ENCODE results near the gene BAHCC1.
"Not testable (repeated sequence)": the region's sequence is repeated elsewhere in the genome, so short reads cannot be mapped to it uniquely, and the experiment has no call there.

BAHCC1 gene

DNA sequence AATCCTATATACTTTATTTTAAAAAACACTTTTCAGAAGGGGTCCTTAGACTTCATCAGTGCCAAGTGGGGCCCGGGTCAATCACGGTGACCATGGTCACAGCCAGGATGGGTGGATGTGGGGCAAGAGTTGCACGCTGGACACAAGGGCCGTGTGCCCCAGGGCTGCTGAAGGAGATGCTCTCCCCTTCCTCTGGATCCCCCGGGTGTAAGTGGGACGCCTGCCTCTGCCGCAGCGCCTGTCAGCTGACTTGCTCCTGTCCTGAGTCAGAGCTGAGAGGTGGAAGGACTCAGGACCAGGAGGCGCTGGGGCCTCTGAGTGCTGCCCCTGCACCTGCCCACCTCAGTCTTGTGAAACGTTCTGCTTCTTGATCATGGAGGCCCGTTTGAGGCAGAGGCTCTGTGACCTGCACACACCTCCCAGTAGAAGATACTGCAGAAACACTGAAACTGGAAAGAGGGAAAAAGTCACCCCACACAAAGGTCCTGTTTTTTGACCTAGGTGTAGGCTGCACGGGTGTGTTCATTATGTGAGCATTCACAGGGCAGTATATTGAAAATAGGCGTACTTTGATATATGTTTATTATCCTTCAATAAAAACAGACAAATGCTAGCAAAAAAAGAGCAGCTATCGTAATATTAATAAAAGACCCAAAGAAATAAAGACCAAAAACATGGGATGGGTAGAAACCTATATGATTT is 40.9 kb upstream of the BAHCC1 start:
- TF ChIP-seq TAF1 (IDR thresholded peaks at IDR 0.05; ENCODE audit: borderline replicate concordance, low read depth, low read length) (no peak), POLR2AphosphoS5 (IDR thresholded peaks at IDR 0.05; ENCODE audit: low read depth, low read length) (no peak), POLR2A (IDR thresholded peaks at IDR 0.05; ENCODE audit: low read depth, low read length) (no peak)

DNA sequence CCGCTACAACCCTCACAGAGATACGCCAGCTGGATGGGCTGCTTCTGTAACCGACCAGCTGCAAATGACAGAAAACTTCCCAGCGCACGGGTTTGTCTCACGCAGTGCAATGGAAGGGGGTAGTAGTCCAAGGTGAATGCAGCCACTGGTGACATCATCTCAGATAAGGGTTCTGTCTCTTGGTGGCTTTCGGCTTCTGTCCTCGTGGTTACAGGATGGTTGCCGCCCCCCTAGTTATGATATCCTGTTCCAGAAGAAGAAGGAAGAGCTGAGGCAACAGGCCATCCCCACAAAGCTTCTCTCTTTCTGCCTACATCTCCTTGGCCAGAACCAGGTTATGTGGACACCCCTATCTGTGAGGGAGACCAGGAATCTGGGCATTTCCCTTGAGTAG is 40.3 kb upstream of the BAHCC1 start:
- no peak for TF ChIP-seq POLR2A (IDR thresholded peaks at IDR 0.05; ENCODE audit: low read depth, low read length)
- TF ChIP-seq TAF1 (IDR thresholded peaks at IDR 0.05; ENCODE audit: borderline replicate concordance, low read depth, low read length), result no peak
- no peak for TF ChIP-seq POLR2AphosphoS5 (IDR thresholded peaks at IDR 0.05; ENCODE audit: low read depth, low read length)
- DNase-seq (ENCODE audit: insufficient read length) (no peak), FAIRE-seq (no peak)

More for the DNA sequence above, 40.9 kb upstream of the BAHCC1 start:
- no peak for DNase-seq (ENCODE audit: insufficient read length)
- FAIRE-seq, result no peak

DNA sequence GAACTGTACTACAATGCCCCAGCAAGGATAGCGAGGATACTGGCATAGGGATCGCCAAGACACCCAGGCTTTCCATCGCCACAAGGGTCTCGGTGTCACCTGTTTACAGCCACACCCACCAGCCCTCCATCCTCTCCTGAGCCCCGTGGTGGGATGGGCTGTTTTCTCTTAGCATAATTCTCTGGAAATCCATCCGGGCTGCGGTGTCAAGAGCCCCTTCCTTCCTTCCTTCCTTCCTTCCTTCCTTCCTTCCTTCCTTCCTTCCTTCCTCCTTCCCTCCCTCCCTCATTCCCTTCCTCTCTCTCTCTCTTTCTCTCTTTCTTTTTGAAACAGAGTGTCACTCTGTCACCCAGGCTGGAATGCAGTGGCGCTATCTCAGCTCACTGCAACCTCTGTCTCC is 36.0 kb upstream of the BAHCC1 start:
- no peak for FAIRE-seq
- no peak for TF ChIP-seq POLR2AphosphoS5 (IDR thresholded peaks at IDR 0.05; ENCODE audit: low read depth, low read length)
- TF ChIP-seq POLR2A (IDR thresholded peaks at IDR 0.05; ENCODE audit: low read depth, low read length), result no peak
- TF ChIP-seq TAF1 (IDR thresholded peaks at IDR 0.05; ENCODE audit: borderline replicate concordance, low read depth, low read length), result no peak
- no peak for DNase-seq (ENCODE audit: insufficient read length)

DNA sequence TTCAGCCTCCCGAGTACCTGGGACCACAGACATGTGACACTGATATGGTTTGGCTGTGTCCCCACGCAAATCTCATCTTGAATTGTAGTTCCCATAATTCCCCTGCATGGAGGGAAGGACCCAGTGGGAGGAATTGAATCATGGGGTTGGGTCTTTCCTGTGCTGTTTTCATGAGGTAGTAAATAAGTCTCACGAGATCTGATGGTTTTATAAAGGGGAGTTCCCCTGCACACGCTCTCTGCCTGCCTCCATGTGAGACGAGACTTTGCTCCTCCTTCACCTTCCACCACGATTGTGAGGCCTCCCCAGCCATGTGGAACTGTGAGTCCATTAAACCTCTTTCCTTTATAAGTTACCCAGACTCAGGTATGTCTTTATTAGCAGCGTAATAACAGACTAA is 33.3 kb upstream of the BAHCC1 start:
- FAIRE-seq; DNase-seq (ENCODE audit: insufficient read length): not testable (repeated sequence)

DNA sequence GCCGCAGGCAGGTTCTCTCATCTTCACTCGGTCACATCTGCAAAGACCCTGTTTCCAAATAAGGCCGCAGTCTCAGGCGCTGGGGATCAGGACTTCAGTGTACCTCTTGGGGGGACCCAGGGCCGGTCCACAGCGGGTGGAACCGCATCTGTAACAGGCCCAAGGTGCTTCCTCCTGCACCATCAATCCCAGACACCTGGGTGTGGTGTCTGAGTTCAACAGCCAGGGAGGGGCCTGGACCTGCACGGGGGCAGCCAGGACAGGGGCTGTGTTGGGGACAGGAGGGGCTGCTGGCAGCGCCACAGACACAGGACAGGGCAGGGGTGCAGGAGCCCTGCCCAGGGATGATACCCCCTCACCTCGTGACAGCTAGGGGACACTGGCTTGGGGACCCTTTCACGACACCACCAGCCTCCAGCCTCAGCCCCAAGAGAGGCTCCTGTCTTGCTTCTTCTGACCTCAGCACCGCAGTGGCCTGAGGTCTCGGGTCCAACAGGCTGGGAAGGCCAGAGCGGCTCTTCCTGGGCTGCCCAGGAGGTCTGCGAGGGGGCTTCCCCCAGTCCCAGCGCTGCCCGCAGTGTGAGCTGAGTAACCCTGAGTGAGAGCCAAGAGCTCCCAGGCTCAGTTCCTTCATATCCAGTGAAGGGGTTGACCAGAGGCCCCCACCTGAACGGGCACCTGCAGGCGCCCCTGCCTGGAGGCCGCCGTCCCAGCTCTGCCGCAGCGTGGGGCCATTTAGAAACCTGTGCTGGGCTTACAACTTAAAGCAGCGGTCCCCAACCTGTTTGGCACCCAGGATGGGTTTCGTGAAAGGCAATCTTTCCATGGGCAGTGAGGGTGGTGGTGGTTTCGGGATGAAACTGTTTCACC is 30.7 kb upstream of the BAHCC1 start:
- DNase-seq (ENCODE audit: insufficient read length), result no peak
- TF ChIP-seq POLR2AphosphoS5 (IDR thresholded peaks at IDR 0.05; ENCODE audit: low read depth, low read length) (no peak), POLR2A (IDR thresholded peaks at IDR 0.05; ENCODE audit: low read depth, low read length) (no peak), TAF1 (IDR thresholded peaks at IDR 0.05; ENCODE audit: borderline replicate concordance, low read depth, low read length) (no peak)
- FAIRE-seq, result no peak

DNA sequence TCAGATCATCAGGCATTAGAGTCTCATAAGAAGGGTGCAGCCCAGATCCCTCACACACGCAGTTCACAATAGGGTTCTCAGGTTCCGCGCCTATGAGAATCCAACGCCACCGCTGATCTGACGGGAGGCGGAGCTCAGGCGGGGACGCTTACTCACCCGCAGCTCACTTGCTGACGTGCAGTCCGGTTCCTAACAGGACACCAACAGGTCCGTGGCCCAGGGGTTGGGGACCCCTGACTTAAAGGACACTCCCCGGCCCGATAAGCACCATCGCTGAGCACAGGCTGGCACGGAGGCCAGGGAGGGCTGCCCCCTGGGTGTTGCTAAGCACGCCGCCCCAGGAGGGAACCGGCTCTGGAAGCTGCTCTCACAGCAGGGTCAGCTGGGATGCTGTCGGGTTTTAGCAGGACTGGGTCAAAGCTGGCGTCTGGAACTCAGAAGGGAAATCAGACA is 30.1 kb upstream of the BAHCC1 start:
- FAIRE-seq (no peak), DNase-seq (ENCODE audit: insufficient read length) (no peak)

DNA sequence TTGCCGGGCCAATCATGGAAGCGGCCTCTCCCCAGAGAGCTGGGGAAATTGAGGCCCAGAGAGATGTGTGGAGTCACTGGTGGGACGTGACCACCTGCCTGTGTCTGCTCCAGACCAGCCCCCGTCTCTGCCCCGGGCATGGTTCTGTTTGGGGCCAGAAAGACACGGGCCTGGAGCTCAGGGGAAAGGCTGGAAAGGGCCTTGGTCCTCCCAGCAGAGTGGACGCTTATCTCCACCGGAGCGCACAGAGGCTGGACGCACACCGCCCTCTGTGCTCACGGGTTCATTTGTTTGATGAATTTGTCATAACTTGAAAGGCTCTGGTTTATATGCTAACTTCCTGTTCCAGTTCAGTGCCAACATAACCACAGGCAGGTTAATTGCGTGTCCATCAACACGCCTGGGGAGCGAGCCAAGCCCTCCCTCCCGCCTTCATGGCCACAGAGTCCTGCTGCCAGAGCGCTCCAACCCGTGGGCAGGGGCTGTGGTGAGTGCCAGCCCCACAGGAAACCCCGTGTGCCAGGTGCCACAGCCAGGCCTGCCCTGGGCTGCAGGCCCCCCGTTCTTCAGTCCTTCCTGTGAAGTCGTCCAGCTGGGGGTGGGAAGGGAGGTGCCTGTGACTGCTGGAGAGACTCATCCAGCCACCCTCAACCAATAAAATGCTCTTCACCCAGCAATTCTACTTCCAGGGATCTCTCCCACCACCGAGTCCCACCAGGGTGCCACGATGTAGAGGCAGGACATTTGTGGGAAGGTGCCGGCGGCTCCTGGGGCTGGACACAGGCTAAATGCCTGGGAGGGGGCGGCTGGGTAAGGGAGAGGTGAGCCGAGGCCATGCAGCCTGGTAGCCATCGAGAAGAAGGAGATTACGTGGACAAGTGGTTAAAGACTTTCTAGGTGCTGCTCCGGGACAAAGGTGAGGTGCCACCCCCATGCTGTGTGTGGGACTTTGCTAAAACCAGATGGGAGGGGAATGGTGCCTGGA is 29.4 kb upstream of the BAHCC1 start:
- no peak for FAIRE-seq
- no peak for DNase-seq (ENCODE audit: insufficient read length)
- TF ChIP-seq TAF1 (IDR thresholded peaks at IDR 0.05; ENCODE audit: borderline replicate concordance, low read depth, low read length) (no peak), POLR2A (IDR thresholded peaks at IDR 0.05; ENCODE audit: low read depth, low read length) (no peak), POLR2AphosphoS5 (IDR thresholded peaks at IDR 0.05; ENCODE audit: low read depth, low read length) (no peak)

More for the DNA sequence above, 30.1 kb upstream of the BAHCC1 start:
- no peak for TF ChIP-seq POLR2A (IDR thresholded peaks at IDR 0.05; ENCODE audit: low read depth, low read length)
- no peak for TF ChIP-seq TAF1 (IDR thresholded peaks at IDR 0.05; ENCODE audit: borderline replicate concordance, low read depth, low read length)
- TF ChIP-seq POLR2AphosphoS5 (IDR thresholded peaks at IDR 0.05; ENCODE audit: low read depth, low read length), result no peak

DNA sequence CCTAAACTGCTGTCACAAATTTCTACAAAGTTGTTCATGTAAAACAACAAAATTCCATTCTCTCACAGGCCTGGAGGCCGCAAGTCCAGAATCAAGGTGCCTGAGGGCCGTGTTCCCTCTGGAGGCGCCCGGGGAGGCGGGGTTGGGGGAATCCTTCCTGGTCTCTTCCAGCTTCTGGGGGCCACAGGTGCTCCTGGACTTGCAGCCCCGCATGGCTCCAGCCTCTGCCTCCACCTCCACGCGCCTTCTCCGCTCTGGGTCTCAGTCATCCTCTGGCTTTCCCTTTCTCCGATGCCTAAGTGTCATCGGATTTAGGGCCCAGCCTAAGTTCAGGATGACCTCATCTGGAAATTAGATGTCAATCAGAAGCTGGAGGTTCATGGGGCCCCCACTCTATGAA is 28.6 kb upstream of the BAHCC1 start:
- TF ChIP-seq POLR2A (IDR thresholded peaks at IDR 0.05; ENCODE audit: low read depth, low read length), result no peak
- no peak for TF ChIP-seq POLR2AphosphoS5 (IDR thresholded peaks at IDR 0.05; ENCODE audit: low read depth, low read length)
- no peak for FAIRE-seq
- DNase-seq (ENCODE audit: insufficient read length), result no peak

DNA sequence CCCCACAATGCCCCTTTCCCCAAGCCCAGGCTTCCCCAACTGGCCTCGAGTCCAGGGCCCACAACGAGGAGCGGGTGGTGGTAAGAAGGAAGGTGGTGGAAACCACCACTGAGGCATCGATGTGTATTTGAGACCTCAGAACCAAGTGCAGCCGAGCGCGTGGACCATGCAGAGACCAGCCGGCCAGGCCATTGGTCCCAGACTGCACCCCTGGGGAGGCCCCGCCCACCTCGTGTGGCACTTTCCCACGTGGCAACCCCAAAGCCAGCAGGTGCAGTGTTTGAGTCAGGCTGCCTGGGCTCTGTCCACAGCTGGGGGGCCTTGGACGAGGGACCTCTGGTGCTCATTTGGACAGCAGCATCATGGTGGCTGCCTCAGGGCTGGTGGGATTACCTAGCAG is 28.1 kb upstream of the BAHCC1 start:
- DNase-seq (ENCODE audit: insufficient read length) (no peak), FAIRE-seq (no peak)
- no peak for TF ChIP-seq POLR2AphosphoS5 (IDR thresholded peaks at IDR 0.05; ENCODE audit: low read depth, low read length)
- no peak for TF ChIP-seq POLR2A (IDR thresholded peaks at IDR 0.05; ENCODE audit: low read depth, low read length)
- TF ChIP-seq TAF1 (IDR thresholded peaks at IDR 0.05; ENCODE audit: borderline replicate concordance, low read depth, low read length), result no peak

DNA sequence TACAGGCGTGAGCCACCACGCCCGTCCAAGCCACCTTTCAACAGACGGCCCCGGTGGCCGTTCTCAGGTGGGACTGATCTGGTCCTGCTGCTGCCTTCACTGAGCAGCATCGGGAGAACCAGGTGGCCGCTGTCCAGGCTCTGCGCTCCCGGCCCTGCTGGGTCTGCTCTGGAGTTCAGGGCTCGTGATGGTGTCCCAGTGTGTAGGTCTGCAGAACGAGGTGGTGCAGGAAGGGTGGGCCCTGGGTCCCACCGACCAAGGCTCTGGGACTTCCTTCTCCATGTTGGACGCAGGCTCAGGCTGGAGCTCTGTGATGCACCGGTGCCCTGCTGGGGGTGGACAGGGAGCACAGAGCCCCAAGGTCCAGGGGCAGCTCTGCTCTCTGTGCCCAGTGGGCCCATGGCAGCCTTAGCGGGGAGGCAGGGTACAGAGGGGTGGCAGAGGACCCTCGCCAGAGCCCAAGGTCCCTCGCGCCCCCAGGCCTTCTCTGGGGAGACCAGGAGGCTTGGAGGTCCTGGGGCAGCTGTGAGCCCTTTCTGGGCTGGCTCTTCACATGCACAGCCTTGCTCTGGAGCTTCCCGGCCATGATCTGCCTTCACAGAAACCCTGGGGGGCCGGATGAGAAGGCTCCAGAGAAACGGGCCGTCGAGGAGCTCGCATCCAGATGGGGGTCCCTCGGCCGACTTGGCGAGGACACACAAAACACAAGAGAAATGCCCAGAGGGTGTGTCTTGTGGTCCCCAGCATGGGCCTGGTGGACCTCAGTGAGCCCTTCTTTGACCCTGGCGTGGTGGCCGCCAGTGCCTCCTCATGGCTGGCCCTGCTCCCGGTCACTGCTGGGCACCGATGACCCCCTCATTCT is 26.9 kb upstream of the BAHCC1 start:
- no peak for TF ChIP-seq POLR2AphosphoS5 (IDR thresholded peaks at IDR 0.05; ENCODE audit: low read depth, low read length)
- no peak for TF ChIP-seq TAF1 (IDR thresholded peaks at IDR 0.05; ENCODE audit: borderline replicate concordance, low read depth, low read length)
- no peak for TF ChIP-seq POLR2A (IDR thresholded peaks at IDR 0.05; ENCODE audit: low read depth, low read length)
- DNase-seq (ENCODE audit: insufficient read length) (no peak), FAIRE-seq (no peak)

Measured in GM12892 (cell line).